Fibroblast of skin of left quadriceps (primary cell): ENCODE data around the gene ZNF544.
"Not testable (repeated sequence)": the region's sequence is repeated elsewhere in the genome, so short reads cannot be mapped to it uniquely, and the experiment has no call there.

Experiments
- DNase-seq, 2 experiments: peaks; one replicate each; pipeline ENCODE4 v3.0.0-alpha.2; 2013; ENCODE audit warnings: low read depth in 2 of 2

ZNF544 gene

GRCh38 chr19:58305065-58305931, 76.6 kb downstream of the ZNF544 start, which contains the start of gene ERVK3-1:
TSS of gene ERVK3-1 (plus strand) at chr19:58305377. CDS start at chr19:58312169, 6,792 bp downstream.
- peak; percentile 90 to 92 for DNase-seq

- DNase-seq: no peak
Measured at GRCh38 chr19:58305932-58306323, 77.2 kb downstream of the ZNF544 start.

- no peak for DNase-seq
Measured at GRCh38 chr19:58307736-58308135, 79.0 kb downstream of the ZNF544 start.

- not testable (repeated sequence) for DNase-seq
Measured at GRCh38 chr19:58310685-58311084, 82.0 kb downstream of the ZNF544 start.

- DNase-seq: no peak
Measured at GRCh38 chr19:58311345-58311865, 82.7 kb downstream of the ZNF544 start.
